Esophagus squamous epithelium (tissue), 5 donors: ENCODE data around the gene DLX6. TPM values are rescaled to one million over a fixed set of nuclear protein-coding genes. Genes with fewer than 3 reads are reported as not detected.

Experiments used
- DNase-seq: peaks from one replicate; lab custom pipeline; 2025; lab: John Stamatoyannopoulos, UW
- H3K27ac ChIP-seq, 4 donors: fragments of 200-600 bp; sonication (generic); one replicate each; pipeline ENCODE4 v1.5.1; 2016 to 2019; ENCODE audit warnings: mild to moderate bottlenecking in 1 of 4
- H3K27me3 ChIP-seq, 4 donors: fragments of 200-600 bp; sonication (generic); 1 replicate in 3 of 4; 2 replicates in 1 of 4; pipeline versions ENCODE4 v1.5.1 to v1.6.0; 2017 to 2021; ENCODE audit warnings: antibody characterized with exemption in 1 of 4
- H3K36me3 ChIP-seq, 3 donors: fragments of 200-600 bp; sonication (generic); one replicate each; pipeline ENCODE4 v1.5.1; 2016 to 2019
- H3K4me1 ChIP-seq, 3 donors: fragments of 200-600 bp; sonication (generic); one replicate each; pipeline ENCODE4 v1.5.1; 2017 to 2019
- H3K4me3 ChIP-seq, 4 donors: fragments of 200-600 bp; sonication (generic); 1 replicate in 3 of 4; 2 replicates in 1 of 4; pipeline ENCODE4 v1.5.1; 2016 to 2019; ENCODE audit warnings: mild to moderate bottlenecking in 2 of 4, moderate library complexity in 1 of 4
- H3K9me3 ChIP-seq, 3 donors: fragments of 200-600 bp; sonication (generic); one replicate each; pipeline ENCODE4 v1.5.1; 2016 to 2019
- POLR2A ChIP-seq, 4 donors: fragments of 450-650 bp; IDR thresholded peaks; one replicate each; pipeline ENCODE4 v1.6.1; 2017; ENCODE audit warnings: antibody characterized with exemption in 4 of 4, mild to moderate bottlenecking in 4 of 4, moderate library complexity in 3 of 4
- WGBS, 2 donors: methylation state at CpG; one replicate each; pipeline ENCODE4 v1.1.5; 2018; 5-methylcytosine and 5-hydroxymethylcytosine counted together
- intact Hi-C: fragments of 100-400 bp; cut with DNase I; formaldehyde crosslinking; loops from one replicate; pipeline ENCODE4 v1.15.0; 2022
- total RNA-seq, 4 donors: library from RNA; depleted of rRNA; stranded (reverse); fragments of >200 nt; gene quantifications; one replicate each; pipeline ENCODE4 v1.1.0, GENCODE V29; 2016
- TF ChIP-seq, protein P1 (sequence below), 6 experiments: fragments of 450-650 bp in 4 of 6; fragments of 200-600 bp in 2 of 6; sonication (generic) in 2 of 6; IDR thresholded peaks; one replicate each; pipeline ENCODE4 v1.5.1; 2016 to 2019; ENCODE audit warnings: antibody characterized with exemption in 6 of 6, mild to moderate bottlenecking in 4 of 6, moderate library complexity in 4 of 6
- donor health status: DM: yes; HTN: yes; CAD: no.

The DLX6 gene
- total RNA-seq = not detected

DNA sequence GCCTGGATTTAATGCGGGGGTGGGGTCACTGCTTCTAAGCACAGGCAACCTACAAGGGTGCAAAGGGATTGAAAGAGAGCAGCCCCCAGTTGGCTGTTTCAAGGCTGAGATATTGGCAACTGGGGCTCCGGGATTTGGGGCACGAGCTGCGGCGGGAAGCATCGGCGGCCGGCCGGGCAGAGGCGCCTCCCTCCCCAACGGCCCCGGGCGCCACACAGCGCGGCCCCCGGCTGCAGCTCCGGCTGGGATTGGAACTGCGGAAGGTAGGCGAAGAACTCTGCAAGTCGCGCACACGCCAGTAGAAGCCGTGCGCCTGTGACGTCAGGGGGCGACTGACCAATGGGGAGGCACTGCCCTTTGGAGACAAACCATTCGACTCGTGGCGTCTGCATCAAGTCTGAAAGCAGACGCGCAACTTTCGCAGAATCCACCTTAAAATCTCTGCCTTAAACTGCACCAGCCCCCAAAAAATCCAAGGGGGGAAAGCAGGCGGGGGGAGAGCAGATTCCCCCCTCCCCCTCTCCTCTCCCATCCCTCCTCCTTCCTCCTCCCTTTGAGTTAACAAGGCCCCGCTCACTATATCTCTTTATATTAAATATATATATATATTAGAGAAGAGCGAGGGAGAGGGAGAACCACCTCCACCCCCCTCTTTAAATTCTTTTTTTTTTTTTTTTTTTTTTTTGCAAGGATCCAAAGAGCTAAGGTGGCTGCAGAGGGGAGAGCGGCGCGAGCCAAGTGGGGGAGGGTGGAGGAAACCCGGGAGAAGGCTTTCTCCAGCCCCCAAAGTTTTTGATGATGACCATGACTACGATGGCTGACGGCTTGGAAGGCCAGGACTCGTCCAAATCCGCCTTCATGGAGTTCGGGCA lies at the start of gene DLX6:
TSS of gene DLX6 (plus strand) at position 371 of the 872 bp plus-strand sequence. CDS start at position 796, 425 bp downstream.
- Histone ChIP-seq H3K4me1 (peaks cover 11 to 38% (median 17%) of the 10 kb centered on the region in 3 donors), H3K27ac (no peak within 1 kb of the TSS), H3K4me3 (peak within 1 kb of the TSS; percentile 29 to 65 (median 42)), H3K36me3 (no peaks in the 10 kb centered on the region), H3K9me3 (no peaks in the 10 kb centered on the region), H3K27me3 (peaks cover 41 to 100% (median 54%) of the 10 kb centered on the region in 4 donors)
- 1 to 4% methylated on average over 18 to 20 of the region's 44 CpGs for WGBS, 2 donors
- DNase-seq = no peak
- no peak for TF ChIP-seq POLR2A (IDR thresholded peaks at IDR 0.05)
- TF ChIP-seq, protein P1, sequence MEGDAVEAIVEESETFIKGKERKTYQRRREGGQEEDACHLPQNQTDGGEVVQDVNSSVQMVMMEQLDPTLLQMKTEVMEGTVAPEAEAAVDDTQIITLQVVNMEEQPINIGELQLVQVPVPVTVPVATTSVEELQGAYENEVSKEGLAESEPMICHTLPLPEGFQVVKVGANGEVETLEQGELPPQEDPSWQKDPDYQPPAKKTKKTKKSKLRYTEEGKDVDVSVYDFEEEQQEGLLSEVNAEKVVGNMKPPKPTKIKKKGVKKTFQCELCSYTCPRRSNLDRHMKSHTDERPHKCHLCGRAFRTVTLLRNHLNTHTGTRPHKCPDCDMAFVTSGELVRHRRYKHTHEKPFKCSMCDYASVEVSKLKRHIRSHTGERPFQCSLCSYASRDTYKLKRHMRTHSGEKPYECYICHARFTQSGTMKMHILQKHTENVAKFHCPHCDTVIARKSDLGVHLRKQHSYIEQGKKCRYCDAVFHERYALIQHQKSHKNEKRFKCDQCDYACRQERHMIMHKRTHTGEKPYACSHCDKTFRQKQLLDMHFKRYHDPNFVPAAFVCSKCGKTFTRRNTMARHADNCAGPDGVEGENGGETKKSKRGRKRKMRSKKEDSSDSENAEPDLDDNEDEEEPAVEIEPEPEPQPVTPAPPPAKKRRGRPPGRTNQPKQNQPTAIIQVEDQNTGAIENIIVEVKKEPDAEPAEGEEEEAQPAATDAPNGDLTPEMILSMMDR (IDR thresholded peaks at IDR 0.05) = no peak
- intact Hi-C loops = no loop called here

DNA sequence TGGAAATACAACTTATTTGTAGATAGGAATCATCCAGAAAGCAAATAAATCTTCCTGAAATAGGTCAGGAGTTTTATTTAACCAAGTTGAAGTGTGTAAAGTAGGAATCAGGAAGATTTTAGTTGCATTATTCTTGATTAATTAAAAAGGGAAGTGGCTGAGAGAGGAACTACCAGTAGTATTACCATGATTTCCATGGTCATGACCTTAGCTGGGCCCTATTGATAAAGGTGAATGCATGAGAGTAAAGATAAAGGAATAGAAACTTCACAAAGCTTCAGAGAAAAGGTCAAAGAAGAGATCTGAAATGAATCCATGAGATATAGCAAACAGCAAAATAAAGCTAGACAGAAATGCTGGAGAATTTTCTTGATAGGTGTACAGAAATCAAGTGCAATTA lies 46.2 kb upstream of the DLX6 start:
- Histone ChIP-seq H3K27me3 (peaks cover 0 to 30% (median 0%) of the 10 kb centered on the region in 4 donors), H3K4me3 (no peak overlapping the region), H3K27ac (no peak overlapping the region), H3K36me3 (no peaks in the 10 kb centered on the region), H3K4me1 (no peaks in the 10 kb centered on the region), H3K9me3 (no peaks in the 10 kb centered on the region)
- intact Hi-C loops = no loop called here
- no peak for DNase-seq
- TF ChIP-seq, protein P1 (IDR thresholded peaks at IDR 0.05) = no peak
- no peak for TF ChIP-seq POLR2A (IDR thresholded peaks at IDR 0.05)

DNA sequence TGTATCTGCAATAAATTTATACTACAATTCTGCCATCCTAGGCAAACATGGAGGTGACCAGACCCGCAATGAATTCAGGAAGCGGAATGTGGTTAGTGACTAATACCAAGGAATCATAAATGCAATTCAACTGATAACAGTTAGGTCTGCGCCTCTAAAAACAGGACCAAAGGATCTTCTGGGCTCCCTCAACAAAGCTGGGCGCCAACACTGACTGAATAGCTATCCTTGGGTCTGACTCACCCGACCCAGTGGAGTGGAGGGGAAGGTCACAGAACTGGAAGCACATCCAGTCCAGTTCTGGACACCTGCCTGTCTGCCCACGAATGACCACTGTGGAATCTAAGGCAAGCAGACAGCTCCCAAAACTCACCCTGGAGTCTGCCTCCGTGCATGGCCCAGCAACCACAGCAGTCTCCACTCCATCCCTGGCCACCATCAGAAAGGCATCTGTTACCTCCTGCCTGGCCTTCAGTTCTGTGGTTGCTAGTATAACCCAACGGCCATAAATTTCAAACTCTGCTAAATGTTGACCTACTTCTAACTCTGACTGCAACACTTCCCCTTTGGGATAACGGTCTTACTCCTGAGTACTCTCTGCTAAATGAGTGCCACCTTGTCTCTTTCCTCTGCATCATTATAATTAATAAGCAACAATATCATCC lies 43.0 kb upstream of the DLX6 start:
- no peak overlapping the region for H3K27ac ChIP-seq
- no peaks in the 10 kb centered on the region for H3K36me3 ChIP-seq
- peaks cover 0 to 53% (median 0%) of the 10 kb centered on the region in 4 donors for H3K27me3 ChIP-seq
- H3K4me1 ChIP-seq = no peaks in the 10 kb centered on the region
- no peak for DNase-seq
- H3K4me3 ChIP-seq = no peak overlapping the region
- no peak for TF ChIP-seq POLR2A (IDR thresholded peaks at IDR 0.05)
- TF ChIP-seq, protein P1 (IDR thresholded peaks at IDR 0.05) = no peak
- no peaks in the 10 kb centered on the region for H3K9me3 ChIP-seq
- intact Hi-C loops = no loop called here
- WGBS, 2 donors = 72 to 75% methylated on average over 8 of the region's 9 CpGs

DNA sequence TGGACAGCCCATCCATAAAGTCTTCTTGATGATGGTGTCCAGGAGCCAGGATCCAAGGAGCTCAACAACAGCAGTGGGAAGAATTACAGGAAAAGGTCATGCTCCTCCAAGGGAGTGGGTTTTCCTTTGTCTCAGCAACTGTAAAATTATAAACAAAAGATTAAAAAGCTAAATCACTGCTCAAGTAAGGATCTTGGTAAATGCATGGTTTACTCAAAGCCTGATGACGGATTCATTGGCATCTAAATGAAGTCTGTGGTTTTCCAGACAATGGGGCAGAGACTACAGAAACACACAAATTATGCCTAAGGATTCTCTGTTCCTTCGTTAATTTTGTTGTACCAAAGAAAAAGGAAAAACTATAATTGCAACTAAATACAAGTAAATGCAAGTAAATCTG lies 36.4 kb upstream of the DLX6 start:
- intact Hi-C loops = no loop called here
- Histone ChIP-seq H3K9me3 (no peaks in the 10 kb centered on the region), H3K4me3 (no peak overlapping the region), H3K36me3 (no peaks in the 10 kb centered on the region), H3K27me3 (peaks cover 0 to 63% (median 0%) of the 10 kb centered on the region in 4 donors), H3K4me1 (no peaks in the 10 kb centered on the region), H3K27ac (no peak overlapping the region)
- TF ChIP-seq, protein P1 (IDR thresholded peaks at IDR 0.05) = no peak
- no peak for TF ChIP-seq POLR2A (IDR thresholded peaks at IDR 0.05)
- no peak for DNase-seq
- WGBS, 2 donors = 53 to 65% methylated on average over 2 of the region's 2 CpGs

DNA sequence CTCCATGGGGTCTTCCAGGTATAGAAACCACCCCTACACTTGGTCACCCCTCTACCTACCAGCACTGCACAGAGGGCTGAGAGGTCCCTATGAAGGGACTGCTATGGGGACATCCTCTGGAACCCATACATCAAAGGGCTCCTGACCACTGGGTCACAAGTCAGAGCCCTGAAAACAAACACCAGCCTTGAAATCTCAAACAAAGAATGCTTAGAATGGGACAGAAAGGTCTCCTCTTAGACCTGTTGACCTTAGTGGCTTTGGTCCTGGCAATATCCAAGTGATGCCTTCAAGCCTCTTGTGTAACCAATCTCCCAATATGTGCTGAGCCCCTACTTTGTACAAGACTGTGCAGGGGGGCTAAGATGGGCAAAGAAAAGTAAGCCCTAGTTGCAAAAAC lies 34.6 kb upstream of the DLX6 start:
- Histone ChIP-seq H3K27ac (no peak overlapping the region), H3K36me3 (no peaks in the 10 kb centered on the region), H3K4me1 (no peaks in the 10 kb centered on the region), H3K9me3 (no peaks in the 10 kb centered on the region), H3K27me3 (peaks cover 0 to 55% (median 0%) of the 10 kb centered on the region in 4 donors), H3K4me3 (no peak overlapping the region)
- TF ChIP-seq, protein P1 (IDR thresholded peaks at IDR 0.05) = no peak
- TF ChIP-seq POLR2A (IDR thresholded peaks at IDR 0.05) = no peak
- intact Hi-C loops = no loop called here
- DNase-seq = no peak
